Fibroblast of lung (primary cell): ENCODE measurements around the gene USF3. TPM values are rescaled to one million over a fixed set of nuclear protein-coding genes. Genes with fewer than 3 reads are reported as not detected.

Experiments
- DNase-seq, 2 donors: peaks; one replicate each; pipeline versions ENCODE4 v3.0.0 to v3.0.0-alpha.2; 2010; ENCODE audit warnings: low read depth in 2 of 2
- H2AFZ ChIP-seq: 2 replicates; pipeline ENCODE4 v1.5.1; 2012; ENCODE audit warnings: low read length, control low read depth, inconsistent platforms
- H3K27ac ChIP-seq: 2 replicates; pipeline ENCODE4 v1.5.1; 2011; ENCODE audit warnings: low read length, control low read depth; ENCODE audit not compliant: insufficient read depth
- H3K27me3 ChIP-seq: 2 replicates; pipeline ENCODE4 v1.5.1; 2011; ENCODE audit warnings: mild to moderate bottlenecking, low read length; ENCODE audit not compliant: control insufficient read depth, insufficient read depth
- H3K36me3 ChIP-seq: 2 replicates; pipeline ENCODE4 v1.5.1; 2011; ENCODE audit warnings: low read length; ENCODE audit not compliant: control insufficient read depth, insufficient read depth
- H3K4me1 ChIP-seq: 2 replicates; pipeline ENCODE4 v1.5.1; 2011; ENCODE audit warnings: low read length; ENCODE audit not compliant: control insufficient read depth, insufficient read depth; ENCODE audit errors: extremely low read depth
- H3K4me2 ChIP-seq: 2 replicates; pipeline ENCODE4 v1.5.1; 2011; ENCODE audit warnings: low read length, control low read depth; ENCODE audit not compliant: insufficient read depth; ENCODE audit errors: extremely low read depth
- H3K4me3 ChIP-seq, 4 experiments: fragments of 200-600 bp in 1 of 4; sonication (generic) in 1 of 4; replicated peaks in 1 of 4; 2 replicates each; pipeline ENCODE4 v1.5.1; 2011 to 2016; ENCODE audit warnings: low read length in 4 of 4, low read depth in 3 of 4, mild to moderate bottlenecking in 3 of 4, control low read depth in 2 of 4, inconsistent platforms in 1 of 4, mixed read lengths in 1 of 4; ENCODE audit not compliant: insufficient read depth in 1 of 4; ENCODE audit errors: control extremely low read depth in 1 of 4
- H3K79me2 ChIP-seq: 2 replicates; pipeline ENCODE4 v1.5.1; 2012; ENCODE audit warnings: mild to moderate bottlenecking, low read length, inconsistent platforms; ENCODE audit not compliant: control insufficient read depth, insufficient read depth
- H3K9ac ChIP-seq: 2 replicates; pipeline ENCODE4 v1.5.1; 2011; ENCODE audit warnings: mild to moderate bottlenecking, low read length, control low read depth; ENCODE audit not compliant: insufficient read depth
- H3K9me3 ChIP-seq: 2 replicates; pipeline ENCODE4 v1.5.1; 2012; ENCODE audit warnings: low read depth, low read length; ENCODE audit not compliant: control insufficient read depth, insufficient read depth
- H4K20me1 ChIP-seq: 2 replicates; pipeline ENCODE4 v1.5.1; 2011; ENCODE audit warnings: low read length; ENCODE audit not compliant: control insufficient read depth, insufficient read depth; ENCODE audit errors: extremely low read depth
- EZH2 ChIP-seq: IDR thresholded peaks from 2 replicates; pipeline ENCODE4 v1.5.1; 2012; ENCODE audit warnings: low read length, control low read depth, mild to moderate bottlenecking; ENCODE audit errors: missing control alignments
- polyA plus RNA-seq, 2 donors: library from polyadenylated mRNA; depleted of rRNA in 1 of 2; stranded (reverse) in 1 of 2; unstranded in 1 of 2; fragments of >200 nt; gene quantifications; 2 replicates each; pipeline ENCODE4 v1.2.1, GENCODE V29; 2011 to 2012; ENCODE audit warnings: missing spikeins in 1 of 2
- total RNA-seq: library from RNA; depleted of rRNA; stranded (reverse); fragments of >200 nt; gene quantifications from 2 replicates; pipeline ENCODE4 v1.2.1, GENCODE V29; 2014
- TF ChIP-seq, protein P1 (sequence below), 2 donors: IDR thresholded peaks in 1 of 2; conservative IDR thresholded peaks in 1 of 2; 1 replicate in 1 of 2; 2 replicates in 1 of 2; pipeline ENCODE4 v1.5.1; 2011 to 2012; ENCODE audit warnings: low read length in 2 of 2, control low read depth in 1 of 2, inconsistent platforms in 1 of 2, low read depth in 1 of 2, mild to moderate bottlenecking in 1 of 2

Gene USF3
- total and polyA plus RNA-seq, 2 donors (not counting 1 experiment from before 2014, with no cell fraction given), result 8.9 to 15.8 TPM

DNA sequence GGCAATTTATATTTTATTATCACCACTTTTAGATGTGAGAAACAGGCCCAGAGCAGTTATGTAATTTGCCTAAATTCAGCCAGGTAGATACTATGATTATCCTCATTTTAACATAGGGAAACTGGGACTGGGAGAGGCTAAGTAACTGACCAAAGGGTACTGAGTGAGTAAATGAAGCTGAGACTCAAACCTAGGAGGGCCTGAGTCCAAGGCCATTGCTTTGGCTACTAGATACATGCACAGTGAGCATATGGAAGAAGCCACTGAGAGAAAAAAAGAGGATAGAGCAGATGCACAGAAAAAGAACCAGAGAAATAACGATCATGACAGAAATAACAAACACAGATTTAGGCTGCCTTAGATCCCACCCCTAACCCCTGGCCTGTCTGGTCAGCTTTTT is 33.6 kb downstream of the USF3 start:
- Histone ChIP-seq H3K4me1 (peaks cover 2% of the 10 kb centered on the region), H3K4me3 (no peak overlapping the region), H3K4me2 (no peak overlapping the region), H4K20me1 (no peaks in the 10 kb centered on the region), H3K27me3 (no peaks in the 10 kb centered on the region), H3K9ac (no peak overlapping the region), H3K79me2 (no peaks in the 10 kb centered on the region), H3K9me3 (no peaks in the 10 kb centered on the region), H2AFZ (no peak overlapping the region), H3K36me3 (peaks cover 1% of the 10 kb centered on the region), H3K27ac (no peak overlapping the region)
- TF ChIP-seq, protein P1, sequence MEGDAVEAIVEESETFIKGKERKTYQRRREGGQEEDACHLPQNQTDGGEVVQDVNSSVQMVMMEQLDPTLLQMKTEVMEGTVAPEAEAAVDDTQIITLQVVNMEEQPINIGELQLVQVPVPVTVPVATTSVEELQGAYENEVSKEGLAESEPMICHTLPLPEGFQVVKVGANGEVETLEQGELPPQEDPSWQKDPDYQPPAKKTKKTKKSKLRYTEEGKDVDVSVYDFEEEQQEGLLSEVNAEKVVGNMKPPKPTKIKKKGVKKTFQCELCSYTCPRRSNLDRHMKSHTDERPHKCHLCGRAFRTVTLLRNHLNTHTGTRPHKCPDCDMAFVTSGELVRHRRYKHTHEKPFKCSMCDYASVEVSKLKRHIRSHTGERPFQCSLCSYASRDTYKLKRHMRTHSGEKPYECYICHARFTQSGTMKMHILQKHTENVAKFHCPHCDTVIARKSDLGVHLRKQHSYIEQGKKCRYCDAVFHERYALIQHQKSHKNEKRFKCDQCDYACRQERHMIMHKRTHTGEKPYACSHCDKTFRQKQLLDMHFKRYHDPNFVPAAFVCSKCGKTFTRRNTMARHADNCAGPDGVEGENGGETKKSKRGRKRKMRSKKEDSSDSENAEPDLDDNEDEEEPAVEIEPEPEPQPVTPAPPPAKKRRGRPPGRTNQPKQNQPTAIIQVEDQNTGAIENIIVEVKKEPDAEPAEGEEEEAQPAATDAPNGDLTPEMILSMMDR (conservative IDR thresholded peaks at IDR 0.05 in 1 of 2, IDR thresholded peaks at IDR 0.05 in 1 of 2; ENCODE audit: low read depth in 1 of 2, low read length in 2 of 2), result no peak
- no peak for TF ChIP-seq EZH2
- no peak for DNase-seq

DNA sequence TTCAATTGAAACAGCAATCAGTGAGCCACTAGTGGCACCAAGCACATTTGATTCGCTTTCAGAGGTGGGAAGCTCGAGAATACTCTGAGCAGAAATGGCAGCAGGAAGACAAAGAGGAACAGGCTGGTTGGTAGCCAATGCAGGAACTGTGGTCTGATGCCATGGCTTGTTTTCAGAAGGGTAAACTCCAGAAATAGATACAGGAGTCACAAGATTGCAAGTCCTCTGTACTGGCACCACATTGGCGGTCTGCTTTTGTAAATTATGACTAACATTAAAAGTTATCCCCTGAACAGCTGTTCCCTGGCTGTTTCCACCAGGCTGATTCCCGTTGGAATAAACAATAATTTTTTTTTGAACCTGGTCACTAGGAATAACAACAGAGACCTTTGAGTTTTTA is 35.5 kb downstream of the USF3 start:
- TF ChIP-seq, protein P1 (conservative IDR thresholded peaks at IDR 0.05 in 1 of 2, IDR thresholded peaks at IDR 0.05 in 1 of 2; ENCODE audit: low read depth in 1 of 2, low read length in 2 of 2), result no peak
- TF ChIP-seq EZH2, result no peak
- Histone ChIP-seq H3K4me1 (no peaks in the 10 kb centered on the region), H3K9ac (no peak overlapping the region), H3K27me3 (no peaks in the 10 kb centered on the region), H3K79me2 (no peaks in the 10 kb centered on the region), H3K27ac (peak overlapping the region; percentile 34), H3K4me2 (no peak overlapping the region), H3K9me3 (no peaks in the 10 kb centered on the region), H3K36me3 (peaks cover 1% of the 10 kb centered on the region), H4K20me1 (no peaks in the 10 kb centered on the region), H3K4me3 (no peak overlapping the region), H2AFZ (no peak overlapping the region)
- DNase-seq, result peak; percentile 59 to 87

DNA sequence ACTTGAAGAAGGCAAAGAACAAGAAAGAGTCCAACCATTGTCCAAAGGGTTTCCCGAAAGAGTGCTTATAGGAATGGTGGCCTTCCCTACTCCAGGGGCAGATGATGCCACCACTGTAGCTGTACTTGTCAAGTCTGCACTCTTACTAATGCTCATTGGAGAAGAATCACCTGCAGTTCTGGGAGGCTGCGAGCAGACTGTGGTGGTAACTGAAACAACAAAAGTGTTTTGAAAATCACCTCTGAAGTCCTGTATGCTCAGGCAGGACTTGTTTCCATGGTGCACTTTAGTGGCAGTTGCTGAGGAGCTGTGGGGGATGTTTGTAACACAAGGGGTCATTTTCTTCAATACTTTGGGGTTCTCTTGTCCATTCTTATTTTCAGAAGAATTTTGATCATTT is 36.0 kb downstream of the USF3 start:
- H3K4me3 ChIP-seq, result no peak overlapping the region
- H3K4me1 ChIP-seq, result no peaks in the 10 kb centered on the region
- H3K27ac ChIP-seq, result peak overlapping the region; percentile 34
- no peaks in the 10 kb centered on the region for H3K9me3 ChIP-seq
- no peak overlapping the region for H3K4me2 ChIP-seq
- no peaks in the 10 kb centered on the region for H3K79me2 ChIP-seq
- no peaks in the 10 kb centered on the region for H3K27me3 ChIP-seq
- TF ChIP-seq, protein P1 (conservative IDR thresholded peaks at IDR 0.05 in 1 of 2, IDR thresholded peaks at IDR 0.05 in 1 of 2; ENCODE audit: low read depth in 1 of 2, low read length in 2 of 2), result no peak
- TF ChIP-seq EZH2, result no peak
- no peak overlapping the region for H3K9ac ChIP-seq
- H4K20me1 ChIP-seq, result no peaks in the 10 kb centered on the region
- peaks cover 3% of the 10 kb centered on the region for H3K36me3 ChIP-seq
- DNase-seq, result no peak
- H2AFZ ChIP-seq, result no peak overlapping the region
